HG02943 (cell line): Measurements from ENCODE around the gene RPL21.
"Not testable (repeated sequence)": the region's sequence is repeated elsewhere in the genome, so short reads cannot be mapped to it uniquely, and the experiment has no call there.

Experiments
- ATAC-seq: cut with Tn5 transposase; IDR thresholded peaks from one replicate; pipeline ENCODE4 v1.9.1; 2021; ENCODE audit warnings: mild to moderate bottlenecking, low read depth, moderate library complexity; ENCODE audit not compliant: unreplicated experiment

RPL21 gene

DNA sequence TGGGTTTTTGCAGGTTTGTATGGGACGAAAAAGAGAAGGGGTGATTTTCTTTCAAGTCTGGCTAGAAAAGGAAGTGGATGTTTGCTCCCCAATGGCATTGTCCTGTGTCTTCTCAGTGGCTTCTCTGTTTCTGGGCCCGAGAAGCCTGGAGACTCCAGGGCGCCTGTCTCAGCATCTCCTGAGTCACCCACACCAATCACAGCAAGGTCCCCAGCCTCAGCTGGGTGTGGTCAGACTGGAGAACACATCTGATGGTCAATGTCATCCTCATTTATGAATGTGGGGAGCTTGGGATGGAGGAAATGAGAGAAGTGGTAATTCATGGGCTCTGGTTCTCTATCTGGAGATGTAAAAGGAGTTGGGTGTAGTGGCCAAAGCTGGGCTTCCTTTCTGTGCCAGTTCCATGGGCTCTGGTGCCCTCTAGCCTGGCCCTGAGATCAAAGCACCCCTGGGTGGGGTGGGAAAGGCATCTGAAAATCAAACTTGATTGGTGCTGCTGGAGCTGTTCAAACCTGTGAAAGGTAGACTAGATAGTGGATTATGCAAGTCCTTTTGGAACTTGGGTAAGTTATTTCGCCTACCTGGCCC lies 32.6 kb downstream of the RPL21 start:
- no peak for ATAC-seq

DNA sequence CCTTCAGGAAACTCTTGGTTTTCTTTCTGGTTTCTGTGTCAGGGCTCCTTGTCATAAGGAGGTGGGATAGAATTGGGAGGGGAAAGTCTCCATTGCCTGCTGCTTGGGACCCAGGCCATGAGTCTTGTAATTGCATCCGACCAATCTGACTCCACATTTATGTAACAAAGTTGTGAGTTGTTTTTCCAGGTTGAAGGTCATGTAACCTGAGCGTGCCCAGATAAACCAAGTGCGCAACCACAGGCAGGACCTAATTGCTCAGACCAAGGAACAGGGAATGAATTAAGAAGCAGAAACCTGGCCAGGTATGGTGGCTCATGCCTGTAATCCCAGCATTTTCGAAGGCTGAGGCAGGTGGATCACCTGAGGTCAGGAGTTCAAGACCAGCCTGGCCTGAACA lies 37.0 kb downstream of the RPL21 start:
- ATAC-seq: no peak

DNA sequence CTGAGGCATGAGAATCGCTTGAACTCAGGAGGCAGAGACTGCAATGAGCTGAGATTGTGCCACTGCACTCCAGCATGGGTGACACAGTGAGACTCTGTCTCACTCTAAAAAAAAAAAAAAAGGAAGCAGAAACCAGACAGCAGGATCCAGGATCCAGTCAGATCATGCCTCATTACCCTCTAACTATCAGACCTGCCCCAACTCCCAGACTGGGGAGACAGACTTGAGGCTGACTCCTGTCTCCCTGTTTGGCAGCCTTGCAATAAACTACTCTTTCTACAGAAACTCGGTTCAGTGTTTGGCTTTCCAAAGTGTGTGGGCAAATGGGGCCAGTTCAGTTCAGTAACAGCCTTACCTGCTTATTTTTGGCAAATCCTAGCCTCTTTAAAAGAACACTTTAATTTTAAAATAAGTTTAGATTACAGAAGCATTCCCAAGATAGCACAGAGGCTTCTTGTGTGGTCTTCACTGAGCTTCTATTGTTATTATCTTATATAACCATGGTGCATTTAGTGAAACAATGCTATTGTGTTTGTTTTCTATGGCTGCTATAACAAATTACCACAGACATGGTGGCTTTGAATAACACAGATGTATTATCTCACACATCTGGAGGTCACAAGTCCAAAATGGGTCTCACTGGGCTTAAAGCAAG lies 37.8 kb downstream of the RPL21 start:
- no peak for ATAC-seq

DNA sequence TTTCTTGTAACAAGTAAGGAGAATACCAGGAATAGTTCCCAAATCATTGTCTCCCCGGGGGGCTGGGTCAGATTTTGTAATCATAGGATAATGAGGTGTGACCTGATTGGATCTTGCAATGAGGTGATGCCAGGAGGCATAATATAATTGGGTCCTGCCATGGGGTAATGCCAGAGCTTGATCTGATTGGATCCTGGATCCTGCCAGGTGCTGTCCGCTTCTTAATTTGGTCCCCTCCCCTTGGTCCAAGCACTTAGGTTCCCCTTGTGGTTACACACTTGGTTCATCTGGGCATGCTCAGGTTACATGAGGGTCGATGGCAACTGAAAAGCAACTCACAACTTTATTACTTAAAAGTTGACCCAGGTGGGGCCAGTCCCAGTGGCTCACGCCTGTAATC lies 39.4 kb downstream of the RPL21 start:
- ATAC-seq: no peak

DNA sequence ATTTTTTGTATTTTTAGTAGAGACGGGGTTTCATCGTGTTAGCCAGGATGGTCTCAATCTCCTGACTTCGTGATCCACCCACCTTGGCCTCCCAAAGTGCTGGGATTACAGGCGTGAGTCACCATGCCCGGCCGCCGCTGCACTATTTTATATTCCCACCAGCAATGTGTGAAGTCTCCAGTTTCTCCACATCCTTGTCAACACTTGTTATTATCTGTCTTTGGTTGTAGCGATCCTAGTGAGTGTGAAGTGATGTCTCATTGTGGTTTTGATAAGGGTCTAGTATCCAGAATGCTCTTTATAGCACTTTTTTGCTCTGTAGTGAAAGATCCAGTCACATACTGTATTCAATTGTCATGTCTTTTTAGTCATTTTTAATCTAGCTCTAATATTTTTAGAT lies 40.6 kb downstream of the RPL21 start:
- not testable (repeated sequence) for ATAC-seq

DNA sequence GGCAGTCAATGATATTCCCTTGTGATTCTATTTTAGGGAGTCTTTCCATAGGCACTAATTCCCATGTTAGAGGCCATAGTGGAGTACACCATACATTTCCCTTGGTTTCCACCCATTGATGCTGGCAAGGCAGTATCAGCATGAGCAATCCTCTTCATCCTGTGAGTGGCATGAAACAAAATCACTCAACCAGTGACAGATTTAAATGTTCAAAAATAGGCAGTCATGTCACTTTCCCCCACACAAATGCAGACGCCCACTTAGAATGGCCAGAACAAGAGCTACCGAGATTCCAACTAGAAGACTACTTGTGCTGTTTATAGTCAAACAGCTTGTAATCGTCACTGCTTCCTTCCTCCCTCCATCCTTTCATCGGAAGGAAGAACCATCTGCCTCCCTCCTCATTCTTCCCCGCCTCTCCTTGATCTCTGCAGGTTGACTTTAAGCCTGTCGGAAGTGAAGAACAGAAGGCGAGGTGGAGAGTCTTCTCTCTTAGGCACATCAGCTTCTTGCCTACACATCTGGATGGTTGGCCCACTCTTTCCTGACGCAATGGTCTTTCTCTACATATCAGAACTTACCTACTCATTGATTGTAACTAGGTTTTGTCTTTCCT lies 41.8 kb downstream of the RPL21 start:
- no peak for ATAC-seq

DNA sequence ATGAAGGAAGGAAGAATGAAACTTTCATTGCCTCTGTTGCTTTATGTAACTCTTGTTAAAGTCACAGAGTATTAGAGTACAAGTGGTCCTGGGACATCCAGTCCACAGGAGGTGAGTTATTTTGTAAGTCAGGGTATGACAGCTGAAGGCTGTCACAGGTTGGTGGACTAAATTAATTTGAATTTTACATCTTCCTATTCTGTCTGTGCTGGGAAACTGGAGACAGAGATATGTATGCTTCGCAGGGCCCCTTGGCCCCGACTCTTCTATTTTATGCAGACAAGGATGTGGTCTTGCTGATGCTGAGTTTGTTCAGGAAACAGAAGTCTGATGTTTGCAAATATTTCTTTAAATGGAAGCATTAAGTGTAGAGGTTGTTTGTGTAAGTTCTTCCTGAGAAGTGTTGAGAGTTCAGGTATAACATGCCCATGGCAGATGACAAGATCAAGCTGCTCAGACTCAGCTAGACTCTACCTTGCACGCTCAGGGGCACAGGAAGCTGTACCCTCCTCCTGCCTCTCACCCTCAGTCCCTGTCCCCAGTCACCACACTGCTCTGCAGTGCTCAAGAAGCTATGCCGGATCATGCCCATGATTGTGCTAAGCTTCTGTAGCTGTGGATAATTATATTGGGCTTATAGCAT lies 42.6 kb downstream of the RPL21 start:
- ATAC-seq: no peak

DNA sequence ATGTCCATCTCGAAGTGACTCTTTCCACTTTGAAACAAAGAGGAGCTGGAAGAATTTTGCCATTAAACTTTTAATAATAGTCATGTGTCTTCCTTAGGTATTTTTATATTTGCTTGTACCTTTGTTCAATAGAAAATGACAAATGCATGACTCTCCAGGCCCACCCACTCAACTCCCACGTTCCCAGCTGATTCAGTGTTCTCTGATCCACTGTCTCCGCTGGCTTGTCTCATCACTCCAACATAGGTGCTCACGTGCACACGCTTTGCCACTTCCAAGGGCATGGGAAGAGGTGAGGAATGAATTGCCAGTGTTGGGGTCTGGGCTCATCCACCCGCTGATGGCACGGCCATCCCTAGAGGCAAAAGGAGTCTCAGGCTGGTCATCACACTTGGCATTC lies 43.7 kb downstream of the RPL21 start:
- ATAC-seq: no peak

DNA sequence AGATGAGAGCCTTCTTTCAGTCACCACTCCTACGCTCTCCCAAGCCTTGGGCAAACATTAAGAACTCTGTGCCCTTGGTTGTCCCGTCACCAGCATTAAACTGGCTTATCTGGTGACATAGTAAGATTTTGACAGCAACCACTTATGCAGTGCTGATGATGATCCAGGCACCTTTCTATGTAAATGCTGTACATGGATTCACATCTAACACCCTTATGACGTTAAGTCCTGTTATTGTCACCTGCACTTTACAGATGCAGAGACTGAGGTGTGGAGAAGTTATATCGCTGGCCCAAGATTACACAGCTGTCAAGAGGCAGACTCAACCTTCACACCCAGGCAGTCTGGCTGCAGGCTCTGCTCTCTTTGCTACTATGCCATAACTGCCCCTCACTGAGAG lies 44.3 kb downstream of the RPL21 start:
- no peak for ATAC-seq

DNA sequence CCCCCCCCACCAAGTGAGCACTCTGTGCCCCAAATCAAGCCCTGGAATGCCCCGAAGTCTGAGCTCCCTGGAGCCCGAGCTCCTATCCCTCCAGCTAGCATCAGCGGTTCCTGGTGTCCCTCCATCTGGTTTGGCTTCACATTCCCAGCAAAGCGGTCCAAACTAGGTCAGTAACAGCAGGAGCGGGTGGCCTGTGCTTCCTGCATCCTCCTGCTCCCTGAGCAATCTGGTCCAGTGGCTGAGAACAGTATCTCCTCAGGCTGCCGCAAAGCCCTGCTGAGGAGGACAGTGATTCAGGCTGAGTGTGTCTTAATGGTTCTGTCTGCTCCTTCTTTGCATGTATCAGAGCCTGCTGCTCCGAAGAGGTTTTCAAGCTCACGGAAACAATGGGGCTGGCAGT lies 45.1 kb downstream of the RPL21 start:
- ATAC-seq: no peak

DNA sequence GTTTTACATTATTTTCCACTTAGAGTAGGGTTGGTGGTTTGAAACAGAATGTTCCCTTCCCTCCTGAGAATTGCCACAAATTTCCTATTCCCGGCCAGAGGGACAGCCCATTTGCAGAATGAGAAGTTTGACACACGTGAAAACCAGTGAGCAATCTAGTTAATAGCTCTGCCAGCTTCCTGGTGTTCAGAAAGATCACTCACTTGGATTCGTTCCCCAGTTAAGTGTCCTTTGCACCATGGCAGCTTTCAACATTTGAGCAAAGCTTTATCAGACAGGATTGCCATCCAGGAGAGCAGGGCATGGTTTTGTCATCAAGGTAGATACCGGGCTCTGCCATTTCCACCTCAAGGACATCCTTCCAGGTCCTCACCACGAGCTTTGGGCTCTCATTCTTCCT lies 47.5 kb downstream of the RPL21 start:
- no peak for ATAC-seq

DNA sequence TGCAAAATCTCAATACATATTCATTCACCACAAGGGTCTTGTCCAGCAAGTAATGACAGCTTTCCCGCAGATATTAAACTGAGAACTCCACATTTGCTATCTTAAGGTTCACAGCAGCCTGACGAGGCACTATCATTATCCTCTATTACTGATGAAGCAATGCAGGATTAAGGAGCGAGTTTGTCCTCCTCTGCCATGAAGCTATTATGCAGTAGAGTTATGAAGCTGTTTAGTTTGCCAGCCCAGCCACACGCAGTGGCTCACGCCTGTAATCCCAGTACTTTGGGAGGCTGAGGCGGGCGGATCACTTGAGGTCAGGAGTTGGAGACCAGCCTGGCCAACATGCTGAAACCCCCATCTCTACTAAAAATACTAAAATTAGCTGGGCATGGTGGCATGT lies 49.0 kb downstream of the RPL21 start:
- ATAC-seq: not testable (repeated sequence)

DNA sequence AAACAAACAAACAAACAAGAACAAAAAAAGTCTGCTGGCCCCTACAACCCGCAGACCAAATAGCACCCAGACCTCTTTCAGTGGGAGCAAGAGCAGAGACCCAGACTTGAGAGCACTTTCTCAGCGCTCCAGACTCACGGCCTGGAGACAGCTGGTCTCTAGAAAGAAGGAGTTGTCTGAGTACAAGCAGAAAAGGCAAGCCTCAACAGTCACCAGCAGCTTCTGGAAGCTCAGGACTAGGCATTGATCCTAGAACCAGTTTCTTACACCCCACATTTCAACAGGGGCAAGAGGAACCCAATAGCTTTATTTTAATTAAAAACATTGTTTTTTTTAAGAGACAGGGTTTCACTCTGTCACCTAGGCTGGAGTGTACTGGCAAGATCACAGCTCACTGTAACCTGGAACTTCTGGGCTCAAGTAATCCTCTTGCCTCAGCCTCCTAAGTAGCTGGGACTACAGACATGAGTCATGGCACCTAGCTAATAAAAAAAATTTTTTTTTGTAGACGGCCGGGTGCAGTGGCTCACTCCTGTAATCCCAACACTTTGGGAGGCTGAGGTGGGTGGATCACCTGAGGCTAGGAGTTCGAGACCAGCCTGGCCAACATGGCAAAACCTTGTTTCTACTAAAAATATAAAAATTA lies 49.7 kb downstream of the RPL21 start:
- ATAC-seq: no peak

DNA sequence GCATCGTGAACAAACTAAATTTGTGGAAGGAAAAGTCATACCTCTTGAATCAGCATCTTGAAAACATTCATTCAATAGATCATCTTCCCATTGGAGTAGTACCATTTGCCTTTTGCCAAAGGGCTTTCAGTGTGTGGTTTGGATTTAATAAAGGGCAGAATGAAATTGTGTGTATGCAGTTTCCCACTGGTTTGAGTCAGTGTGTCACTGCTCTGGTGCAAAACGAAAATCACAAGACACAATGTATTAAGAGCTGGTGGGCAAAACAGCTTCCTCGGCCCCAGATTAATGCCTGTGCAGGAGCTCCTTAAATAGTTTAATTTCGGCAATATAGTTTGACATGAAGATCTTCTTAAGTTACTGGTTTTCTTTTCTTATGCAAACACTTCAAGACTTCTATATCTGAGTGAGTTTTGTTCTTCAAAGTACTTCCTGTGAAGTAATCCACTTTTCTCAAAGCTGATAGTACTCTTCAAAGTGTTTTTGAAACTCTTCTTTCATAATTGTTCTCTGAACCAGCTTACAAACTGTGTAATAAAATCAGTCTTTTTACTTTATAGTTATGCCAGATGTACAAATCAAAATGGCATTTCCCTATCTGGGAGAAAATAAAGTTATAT lies 51.4 kb downstream of the RPL21 start:
- no peak for ATAC-seq

DNA sequence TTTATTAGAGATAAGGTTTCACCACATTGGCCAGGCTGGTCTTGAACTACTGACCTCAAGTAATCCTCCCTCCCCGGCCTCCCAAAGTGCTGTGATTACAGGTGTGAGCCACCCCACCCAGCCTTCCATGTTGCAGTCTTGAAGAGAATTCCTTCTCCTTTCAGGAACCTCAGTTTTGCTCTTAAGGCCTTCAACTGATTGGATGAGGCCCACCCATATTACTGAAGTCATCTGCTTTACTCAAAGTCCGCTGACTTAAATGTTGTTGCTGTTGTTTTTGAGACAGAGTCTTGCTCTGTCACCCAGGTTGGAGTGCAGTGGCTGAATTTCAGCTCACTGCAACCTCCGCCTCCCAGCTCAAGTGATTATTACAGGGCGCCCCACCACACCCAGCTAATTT lies 52.7 kb downstream of the RPL21 start:
- ATAC-seq: no peak

DNA sequence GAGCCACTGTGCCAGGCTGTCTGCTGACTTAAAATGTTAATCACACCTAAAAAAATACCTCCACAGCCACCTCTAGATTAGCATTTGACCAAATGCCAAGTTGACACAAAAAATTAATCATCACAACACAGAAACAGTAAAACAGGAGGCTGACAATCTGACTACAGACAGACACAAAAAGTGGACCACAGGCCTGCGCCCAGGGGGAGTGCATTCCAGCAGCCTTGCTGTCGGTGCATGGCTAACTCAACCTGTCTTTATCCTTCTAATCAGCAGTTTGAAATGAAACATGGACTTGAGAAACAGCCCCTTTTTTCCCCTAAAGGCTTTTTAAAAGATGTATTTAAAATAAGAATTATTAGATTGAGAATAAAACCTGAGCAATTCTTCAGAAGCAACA lies 53.3 kb downstream of the RPL21 start:
- no peak for ATAC-seq
